ENCODE measurements around the gene DCTN4. TPM values are rescaled to one million over a fixed set of nuclear protein-coding genes. Genes with fewer than 3 reads are reported as not detected.

Gene DCTN4
- total and polyA plus RNA-seq, 8 donors: 64.2 to 76.6 (median 69.7) TPM

DNA sequence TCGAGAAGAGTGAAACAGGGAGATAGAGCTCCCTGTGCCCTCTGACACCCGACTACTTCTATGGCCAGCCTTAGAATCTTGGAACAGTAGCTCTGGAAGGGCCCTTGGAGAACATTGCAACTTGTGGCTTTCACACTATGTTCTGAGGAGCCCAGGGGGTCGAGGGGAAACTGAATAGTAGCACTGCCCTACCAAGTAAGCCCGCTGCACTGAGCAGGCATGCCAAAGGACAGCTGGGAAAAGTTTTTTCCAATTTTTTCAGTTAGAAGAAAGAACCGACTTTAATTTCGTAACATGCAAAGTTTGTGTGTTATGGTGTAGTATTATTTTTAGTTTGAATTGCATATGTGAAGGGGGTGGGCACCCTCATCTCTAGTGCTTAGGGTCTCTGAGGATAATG lies 30.6 kb upstream of the DCTN4 start:
- Histone ChIP-seq H3K4me3 (no peak overlapping the region), H3K4me1 (peaks cover 10 to 67% of the 10 kb centered on the region in 2 donors), H3K9me3 (no peaks in the 10 kb centered on the region), H3K36me3 (no peaks in the 10 kb centered on the region), H3K27me3 (no peaks in the 10 kb centered on the region), H3K27ac (peak overlapping the region; percentile 71 to 81)
- intact Hi-C loops (cut with DNase I): no loop called here
- ATAC-seq (peak; percentile 33), DNase-seq (no peak)
- TF ChIP-seq, protein P1, sequence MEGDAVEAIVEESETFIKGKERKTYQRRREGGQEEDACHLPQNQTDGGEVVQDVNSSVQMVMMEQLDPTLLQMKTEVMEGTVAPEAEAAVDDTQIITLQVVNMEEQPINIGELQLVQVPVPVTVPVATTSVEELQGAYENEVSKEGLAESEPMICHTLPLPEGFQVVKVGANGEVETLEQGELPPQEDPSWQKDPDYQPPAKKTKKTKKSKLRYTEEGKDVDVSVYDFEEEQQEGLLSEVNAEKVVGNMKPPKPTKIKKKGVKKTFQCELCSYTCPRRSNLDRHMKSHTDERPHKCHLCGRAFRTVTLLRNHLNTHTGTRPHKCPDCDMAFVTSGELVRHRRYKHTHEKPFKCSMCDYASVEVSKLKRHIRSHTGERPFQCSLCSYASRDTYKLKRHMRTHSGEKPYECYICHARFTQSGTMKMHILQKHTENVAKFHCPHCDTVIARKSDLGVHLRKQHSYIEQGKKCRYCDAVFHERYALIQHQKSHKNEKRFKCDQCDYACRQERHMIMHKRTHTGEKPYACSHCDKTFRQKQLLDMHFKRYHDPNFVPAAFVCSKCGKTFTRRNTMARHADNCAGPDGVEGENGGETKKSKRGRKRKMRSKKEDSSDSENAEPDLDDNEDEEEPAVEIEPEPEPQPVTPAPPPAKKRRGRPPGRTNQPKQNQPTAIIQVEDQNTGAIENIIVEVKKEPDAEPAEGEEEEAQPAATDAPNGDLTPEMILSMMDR (IDR thresholded peaks at IDR 0.05): no peak

DNA sequence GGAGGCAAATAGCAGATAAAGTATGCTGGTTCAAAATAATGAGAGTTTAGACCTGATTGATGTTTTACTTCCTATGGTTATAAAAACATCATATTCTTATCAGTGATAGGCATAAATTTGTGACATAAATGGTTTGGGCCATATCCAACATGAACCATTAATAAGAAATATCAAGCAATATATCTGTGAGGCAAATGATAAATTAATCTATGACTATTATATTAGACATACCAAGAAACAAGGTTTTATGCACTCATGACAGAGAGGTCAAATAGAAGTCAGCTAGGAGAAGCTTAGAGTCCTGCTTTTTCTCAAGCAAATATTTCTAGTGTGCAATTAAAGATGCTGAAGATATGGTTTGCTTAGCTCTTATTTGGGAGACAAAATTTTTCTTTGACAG lies 30.2 kb upstream of the DCTN4 start:
- ATAC-seq: no peak
- H3K27ac ChIP-seq: peak overlapping the region; percentile 71 to 81
- intact Hi-C loops (cut with DNase I): no loop called here
- no peak for DNase-seq
- TF ChIP-seq, protein P1 (IDR thresholded peaks at IDR 0.05): no peak
- H3K36me3 ChIP-seq: no peaks in the 10 kb centered on the region
- no peak overlapping the region for H3K4me3 ChIP-seq
- no peaks in the 10 kb centered on the region for H3K27me3 ChIP-seq
- no peaks in the 10 kb centered on the region for H3K9me3 ChIP-seq
- peaks cover 12 to 71% of the 10 kb centered on the region in 2 donors for H3K4me1 ChIP-seq

DNA sequence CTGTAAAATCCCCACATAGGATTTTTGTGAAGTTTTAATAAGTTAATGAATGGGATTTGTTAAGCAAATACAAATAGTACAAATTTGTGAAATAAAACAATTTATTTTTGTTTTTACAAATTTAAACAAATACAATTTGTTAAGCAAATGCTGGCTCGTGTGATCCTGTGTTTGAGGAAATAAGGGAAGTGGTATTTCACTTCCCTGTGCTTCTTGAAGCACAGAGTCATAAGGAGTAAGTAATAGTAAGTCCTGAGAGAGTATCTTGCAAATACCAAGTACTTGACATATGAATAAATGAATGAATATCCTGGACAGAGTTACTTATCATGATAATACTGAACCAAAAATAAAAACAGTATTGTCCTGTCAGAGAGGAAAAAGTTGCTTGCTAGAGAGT lies 28.8 kb upstream of the DCTN4 start:
- no peak for ATAC-seq
- H3K4me1 ChIP-seq: peaks cover 20 to 85% of the 10 kb centered on the region in 2 donors

DNA sequence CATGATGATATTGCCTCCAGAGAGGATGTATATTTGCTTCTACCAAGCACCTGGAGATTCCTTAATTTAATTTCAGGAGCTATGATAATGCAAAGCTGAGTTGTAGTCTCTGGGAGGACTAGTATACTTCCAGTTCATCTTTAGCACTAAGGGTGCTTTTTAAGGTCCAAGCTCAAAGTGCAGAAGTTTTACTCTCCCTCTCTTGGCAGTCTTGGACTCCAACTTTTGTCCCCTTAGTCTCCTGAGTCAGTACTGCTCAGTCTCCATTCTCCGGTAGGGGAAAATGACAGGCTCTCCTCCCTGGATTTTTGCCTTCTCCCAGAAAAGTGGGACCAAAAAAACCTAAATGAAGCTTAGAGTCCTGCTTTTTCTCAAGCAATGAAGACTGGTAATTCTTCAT lies 28.1 kb upstream of the DCTN4 start:
- intact Hi-C loops (cut with DNase I): no loop called here
- DNase-seq: no peak
- Histone ChIP-seq H3K4me3 (no peak overlapping the region), H3K27ac (peak overlapping the region in 1 of 2 donors; percentile 51), H3K4me1 (peaks cover 20 to 92% of the 10 kb centered on the region in 2 donors), H3K9me3 (no peaks in the 10 kb centered on the region), H3K36me3 (no peaks in the 10 kb centered on the region), H3K27me3 (no peaks in the 10 kb centered on the region)
- TF ChIP-seq, protein P1 (IDR thresholded peaks at IDR 0.05): no peak
- no peak for ATAC-seq

More for the DNA sequence above, 28.8 kb upstream of the DCTN4 start:
- no peak for DNase-seq
- H3K27me3 ChIP-seq: no peaks in the 10 kb centered on the region
- no peak overlapping the region for H3K4me3 ChIP-seq
- peak overlapping the region in 1 of 2 donors; percentile 51 for H3K27ac ChIP-seq
- H3K36me3 ChIP-seq: no peaks in the 10 kb centered on the region
- H3K9me3 ChIP-seq: no peaks in the 10 kb centered on the region
- TF ChIP-seq, protein P1 (IDR thresholded peaks at IDR 0.05): no peak
- intact Hi-C loops (cut with DNase I): no loop called here

DNA sequence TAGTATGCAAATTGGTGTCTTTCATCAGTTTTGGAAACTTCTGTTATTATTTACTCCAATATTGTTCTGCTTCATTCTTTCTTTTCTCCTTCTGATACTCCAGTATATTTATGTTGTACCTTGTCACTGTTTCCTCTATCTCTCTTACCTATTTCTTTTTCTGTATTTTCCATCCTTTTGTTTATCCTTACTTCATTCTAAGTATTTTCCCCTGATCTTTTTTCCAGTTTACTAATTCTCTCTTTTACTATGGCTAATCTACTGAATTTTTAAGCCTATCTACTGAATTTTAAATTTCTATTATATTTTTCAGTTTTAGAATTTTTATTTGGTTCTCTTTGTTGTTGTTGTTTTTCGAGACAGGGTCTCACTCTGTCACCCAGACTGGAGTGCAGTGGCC lies 27.1 kb upstream of the DCTN4 start:
- Histone ChIP-seq H3K4me1 (peaks cover 24 to 97% of the 10 kb centered on the region in 2 donors), H3K27me3 (no peaks in the 10 kb centered on the region), H3K4me3 (no peak overlapping the region), H3K36me3 (no peaks in the 10 kb centered on the region), H3K9me3 (no peaks in the 10 kb centered on the region), H3K27ac (no peak overlapping the region)
- TF ChIP-seq, protein P1 (IDR thresholded peaks at IDR 0.05): no peak
- ATAC-seq: no peak
- intact Hi-C loops (cut with DNase I): no loop called here
- DNase-seq: no peak

Measured in left lung (tissue), 10 donors.